Medulla oblongata (tissue), 1 donor: ENCODE data around the gene AIDA.

Experiments
- DNase-seq: peaks from one replicate; pipeline ENCODE4 v3.0.0-alpha.2; 2015; ENCODE audit errors: extremely low spot score

The AIDA gene

GRCh38 chr1:222643938-222644635 is 68.2 kb downstream of the AIDA start:
- peak; percentile 99 for DNase-seq

GRCh38 chr1:222643606-222643937 is 68.7 kb downstream of the AIDA start:
- no peak for DNase-seq

- DNase-seq, result no peak
Measured at GRCh38 chr1:222642468-222642867, 69.8 kb downstream of the AIDA start.

- DNase-seq, result no peak
Measured at GRCh38 chr1:222641269-222641948, 70.9 kb downstream of the AIDA start.

GRCh38 chr1:222634180-222635013 is 77.9 kb downstream of the AIDA start:
- peak; percentile 97 for DNase-seq

- no peak for DNase-seq
Measured at GRCh38 chr1:222632749-222633148, 79.5 kb downstream of the AIDA start.

GRCh38 chr1:222631611-222632208 is 80.6 kb downstream of the AIDA start:
- DNase-seq, result no peak

GRCh38 chr1:222629921-222630535 is 82.3 kb downstream of the AIDA start:
- DNase-seq, result no peak

- DNase-seq, result no peak
Measured at GRCh38 chr1:222627232-222627631, 85.1 kb downstream of the AIDA start.

GRCh38 chr1:222624214-222624613 is 88.1 kb downstream of the AIDA start:
- DNase-seq, result no peak

GRCh38 chr1:222623458-222623857 is 88.8 kb downstream of the AIDA start:
- no peak for DNase-seq

GRCh38 chr1:222622765-222623164 is 89.5 kb downstream of the AIDA start:
- DNase-seq, result no peak

- no peak for DNase-seq
Measured at GRCh38 chr1:222620566-222620965, 91.7 kb downstream of the AIDA start.

- DNase-seq, result peak; percentile 11
Measured at GRCh38 chr1:222618880-222619596, 93.3 kb downstream of the AIDA start.
